IMR-90 (cell line): ENCODE results near the gene KRTAP4-2. TPM values are rescaled to one million over a fixed set of nuclear protein-coding genes. Genes with fewer than 3 reads are reported as not detected.

ENCODE experiments used
- ATAC-seq: fragments of 200-7000 bp; cut with Tn5 transposase; 2 replicates; pipeline ENCODE4 v1.9.1; 2020; ENCODE audit warnings: low read depth, mild to moderate bottlenecking, moderate library complexity
- BruUV-seq: library from RNA; stranded (reverse); fragments of 400-500 nt; replicated peaks from 2 replicates; lab custom pipeline; 2021; lab: Mats Ljungman, UMichigan
- CTCF ChIA-PET: fragments of 300-600 bp; formaldehyde crosslinking; extraction: SDS; loops from one replicate; lab custom pipeline; 2021; ENCODE audit warnings: antibody characterized with exemption; lab: Yijun Ruan, JAX
- POLR2A ChIA-PET: fragments of 300-600 bp; sonication (Branson Sonifier 250); formaldehyde crosslinking; loops from one replicate; lab custom pipeline; 2022; ENCODE audit warnings: antibody characterized with exemption; ENCODE audit not compliant: unreplicated experiment; lab: Charles Lee
- DNase-seq: peaks from one replicate; pipeline ENCODE4 v3.0.0; 2013
- H2AFZ ChIP-seq: replicated peaks from 2 replicates; pipeline ENCODE3; 2013; ENCODE audit warnings: low read length, mild to moderate bottlenecking; ENCODE audit not compliant: poor library complexity
- H2AK5ac ChIP-seq: 2 replicates; pipeline ENCODE4 v1.6.1; 2013; ENCODE audit warnings: low read depth, low read length, inconsistent platforms
- H2AK9ac ChIP-seq: replicated peaks from 2 replicates; pipeline ENCODE3; 2013; ENCODE audit warnings: mild to moderate bottlenecking, low read depth, low read length, moderate library complexity; ENCODE audit not compliant: poor library complexity
- H2BK120ac ChIP-seq: 2 replicates; pipeline ENCODE4 v1.6.1; 2013; ENCODE audit warnings: low read depth, low read length, inconsistent platforms
- H2BK15ac ChIP-seq: 3 replicates; pipeline ENCODE4 v1.6.1; 2013; ENCODE audit warnings: low read depth, low read length, inconsistent platforms
- H2BK20ac ChIP-seq: 2 replicates; pipeline ENCODE4 v1.6.1; 2013; ENCODE audit warnings: low read depth, mild to moderate bottlenecking, inconsistent platforms, low read length, moderate library complexity
- H2BK5ac ChIP-seq: 2 replicates; pipeline ENCODE4 v1.6.1; 2013; ENCODE audit warnings: mild to moderate bottlenecking, low read depth, low read length, inconsistent platforms; ENCODE audit not compliant: poor library complexity, severe bottlenecking
- H3K14ac ChIP-seq: replicated peaks from 2 replicates; pipeline ENCODE4 v1.6.1; 2013; ENCODE audit warnings: low read depth, low read length, inconsistent platforms
- H3K18ac ChIP-seq: 2 replicates; pipeline ENCODE4 v1.6.1; 2013; ENCODE audit warnings: low read depth, low read length, control low read depth
- H3K23ac ChIP-seq: 2 replicates; pipeline ENCODE4 v1.6.1; 2013; ENCODE audit warnings: low read depth, low read length, inconsistent platforms
- H3K27ac ChIP-seq: 2 replicates; pipeline ENCODE4 v1.5.1; 2013; ENCODE audit warnings: mild to moderate bottlenecking, control low read depth, low read length; ENCODE audit not compliant: insufficient read depth
- H3K27me3 ChIP-seq: 2 replicates; pipeline ENCODE4 v1.6.1; 2013; ENCODE audit warnings: low read length; ENCODE audit not compliant: control insufficient read depth, insufficient read depth
- H3K36me3 ChIP-seq: 2 replicates; pipeline ENCODE4 v1.6.1; 2013; ENCODE audit warnings: low read length, mixed read lengths; ENCODE audit not compliant: control insufficient read depth, insufficient read depth
- H3K4ac ChIP-seq: 2 replicates; pipeline ENCODE4 v1.6.1; 2013; ENCODE audit warnings: low read depth, low read length, inconsistent platforms
- H3K4me1 ChIP-seq: 2 replicates; pipeline ENCODE4 v1.6.1; 2013; ENCODE audit warnings: low read length, mixed read lengths; ENCODE audit not compliant: control insufficient read depth, insufficient read depth
- H3K4me2 ChIP-seq: 2 replicates; pipeline ENCODE4 v1.6.1; 2013; ENCODE audit warnings: low read depth, mild to moderate bottlenecking, control low read depth, low read length, moderate library complexity
- H3K4me3 ChIP-seq: 2 replicates; pipeline ENCODE4 v1.5.1; 2013; ENCODE audit warnings: low read depth, mild to moderate bottlenecking, control low read depth, low read length, moderate library complexity; ENCODE audit not compliant: insufficient read depth
- H3K56ac ChIP-seq: 2 replicates; pipeline ENCODE4 v1.6.1; 2013; ENCODE audit warnings: low read length, inconsistent platforms; ENCODE audit not compliant: insufficient read depth; ENCODE audit errors: extremely low read depth
- H3K79me1 ChIP-seq, 2 experiments: 2 replicates each; pipeline ENCODE4 v1.6.1; 2013; ENCODE audit warnings: low read length in 2 of 2, inconsistent platforms in 1 of 2, low read depth in 1 of 2
- H3K9ac ChIP-seq: 2 replicates; pipeline ENCODE4 v1.6.1; 2013; ENCODE audit warnings: low read depth, low read length, control low read depth
- H3K9me1 ChIP-seq: 2 replicates; pipeline ENCODE4 v1.6.1; 2013; ENCODE audit warnings: low read length, inconsistent platforms; ENCODE audit not compliant: insufficient read depth
- H3K9me3 ChIP-seq: 2 replicates; pipeline ENCODE4 v1.6.1; 2013; ENCODE audit warnings: low read length; ENCODE audit not compliant: control insufficient read depth, insufficient read depth
- H4K20me1 ChIP-seq: 2 replicates; pipeline ENCODE4 v1.6.1; 2013; ENCODE audit warnings: low read length, inconsistent platforms; ENCODE audit not compliant: insufficient read depth
- H4K5ac ChIP-seq: 2 replicates; pipeline ENCODE4 v1.6.1; 2013; ENCODE audit warnings: mild to moderate bottlenecking, low read depth, low read length, control low read depth
- H4K8ac ChIP-seq, 2 experiments: 2 replicates each; pipeline ENCODE4 v1.6.1; 2013; ENCODE audit warnings: low read depth in 2 of 2, low read length in 2 of 2, control low read depth in 1 of 2, inconsistent platforms in 1 of 2
- H4K91ac ChIP-seq: 2 replicates; pipeline ENCODE4 v1.6.1; 2013; ENCODE audit warnings: low read depth, low read length, inconsistent platforms; ENCODE audit not compliant: insufficient read depth
- BHLHE40 ChIP-seq: fragments of 150-350 bp; IDR thresholded peaks from 2 replicates; pipeline ENCODE4 v1.6.1; 2016; ENCODE audit warnings: mild to moderate bottlenecking, low read depth, low read length
- CEBPB ChIP-seq: IDR thresholded peaks from 2 replicates; pipeline ENCODE4 v1.6.1; 2012; ENCODE audit warnings: low read depth, low read length, improper control_type of control experiment
- CTCF ChIP-seq: conservative IDR thresholded peaks from 2 replicates; pipeline ENCODE4 v1.5.1; 2012; ENCODE audit warnings: mild to moderate bottlenecking, low read depth, low read length, improper control_type of control experiment
- FOS ChIP-seq: fragments of 150-350 bp; IDR thresholded peaks from 2 replicates; pipeline ENCODE4 v1.6.1; 2016; ENCODE audit warnings: low read depth, low read length
- MAZ ChIP-seq: IDR thresholded peaks from 2 replicates; pipeline ENCODE4 v1.6.1; 2012; ENCODE audit warnings: low read depth, mild to moderate bottlenecking, low read length, improper control_type of control experiment, moderate library complexity, borderline replicate concordance
- MXI1 ChIP-seq: IDR thresholded peaks from 2 replicates; pipeline ENCODE4 v1.6.1; 2012; ENCODE audit warnings: low read depth, mild to moderate bottlenecking, low read length, moderate library complexity, borderline replicate concordance
- NFE2L2 ChIP-seq: fragments of 150-350 bp; IDR thresholded peaks from 2 replicates; pipeline ENCODE4 v1.6.1; 2016; ENCODE audit warnings: low read depth, mild to moderate bottlenecking, low read length
- POLR2A ChIP-seq: IDR thresholded peaks from 2 replicates; pipeline ENCODE4 v1.6.1; 2012; ENCODE audit warnings: mild to moderate bottlenecking, low read depth, low read length
- RAD21 ChIP-seq: IDR thresholded peaks from 2 replicates; pipeline ENCODE4 v1.6.1; 2012; ENCODE audit warnings: low read length, improper control_type of control experiment
- RCOR1 ChIP-seq: IDR thresholded peaks from 2 replicates; pipeline ENCODE4 v1.6.1; 2012; ENCODE audit warnings: mild to moderate bottlenecking, low read length, improper control_type of control experiment; ENCODE audit not compliant: insufficient replicate concordance
- USF2 ChIP-seq: fragments of 150-350 bp; IDR thresholded peaks from 2 replicates; pipeline ENCODE4 v1.6.1; 2017; ENCODE audit warnings: mild to moderate bottlenecking, antibody characterized with exemption, low read length, low read depth
- WGBS, 2 experiments: methylation state at CpG; one replicate each; pipeline versions ENCODE4 v1.1.5 to v1.1.7; 2013; ENCODE audit warnings: missing lambda C conversion rate in 2 of 2; ENCODE audit not compliant: insufficient read length in 1 of 2; ENCODE audit errors: extremely low coverage in 2 of 2; 5-methylcytosine and 5-hydroxymethylcytosine counted together
- dilution Hi-C: fragments of 300-500 bp; cut with HindIII; formaldehyde crosslinking; loops from one replicate; pipeline ENCODE4 v1.14.3; 2018; ENCODE audit warnings: low sequenced_read_pairs; ENCODE audit not compliant: unreplicated experiment
- in situ Hi-C: fragments of 300-500 bp; cut with MboI; formaldehyde crosslinking; loops from 3 replicates; pipeline ENCODE4 v1.14.3; 2019; ENCODE audit warnings: low sequenced_read_pairs, inconsistent platforms, mixed read lengths
- intact Hi-C: fragments of 100-400 bp; cut with micrococcal nuclease; formaldehyde crosslinking; loops from 2 replicates; pipeline ENCODE4 v1.10.0; 2022
- polyA plus RNA-seq, 3 experiments: library from polyadenylated mRNA; depleted of rRNA; stranded (reverse); fragments of >200 nt; gene quantifications; 2 replicates each; pipeline ENCODE4 v1.2.3, GENCODE V29; 2012; ENCODE audit warnings: low replicate concordance in 1 of 3
- total RNA-seq: library from RNA; depleted of rRNA; stranded (reverse); fragments of >200 nt; gene quantifications from 2 replicates; pipeline ENCODE4 v1.2.3, GENCODE V29; 2012

KRTAP4-2 gene
- total and polyA plus RNA-seq, 2 of the 4 experiments (the other 2 are of a cell fraction): not detected

- H3K4ac ChIP-seq: no peak overlapping the region
- H2BK120ac ChIP-seq: no peak overlapping the region
- H3K36me3 ChIP-seq: no peaks in the 10 kb centered on the region
- ChIA-PET POLR2A (no interaction called here), CTCF (no interaction called here)
- no peak overlapping the region for H2AK5ac ChIP-seq
- dilution Hi-C loops (no loop called here), in situ Hi-C loops (no loop called here), intact Hi-C loops (no loop called here)
- H3K79me1 ChIP-seq: no peaks in the 10 kb centered on the region
- peaks cover 3% of the 10 kb centered on the region; the same call in 1 of the 2 replicates for H3K4me1 ChIP-seq
- no peak overlapping the region for H3K18ac ChIP-seq
- ATAC-seq (no peak), DNase-seq (no peak)
- H4K8ac ChIP-seq: no peak overlapping the region
- no peak overlapping the region for H2BK20ac ChIP-seq
- H2AK9ac ChIP-seq: no peak overlapping the region
- no peak overlapping the region for H4K5ac ChIP-seq
- no peaks in the 10 kb centered on the region for H4K20me1 ChIP-seq
- H3K27me3 ChIP-seq: no peaks in the 10 kb centered on the region; the same call in 1 of the 2 replicates
- no peaks in the 10 kb centered on the region for H3K9me3 ChIP-seq
- no peak overlapping the region for H4K91ac ChIP-seq
- no TSS peak for BruUV-seq
- no peak overlapping the region for H2AFZ ChIP-seq
- no CpG with 5 or more reads among the region's 3 CpGs for whole genome bisulfite sequencing, 2 experiments
- H3K23ac ChIP-seq: no peak overlapping the region
- no peaks in the 10 kb centered on the region; the same call in 1 of the 2 replicates for H3K9me1 ChIP-seq
- no peak overlapping the region for H3K9ac ChIP-seq
- no peak overlapping the region for H3K27ac ChIP-seq
- no peak overlapping the region for H2BK15ac ChIP-seq
- H3K4me2 ChIP-seq: no peak overlapping the region
- TF ChIP-seq MXI1: no peak
- TF ChIP-seq FOS: no peak
- no peak for TF ChIP-seq CEBPB
- TF ChIP-seq RAD21: no peak
- no peak for TF ChIP-seq RCOR1
- no peak for TF ChIP-seq POLR2A
- TF ChIP-seq CTCF: no peak
- TF ChIP-seq NFE2L2: no peak
- TF ChIP-seq USF2: no peak
- TF ChIP-seq MAZ: no peak
- TF ChIP-seq BHLHE40: no peak
- H2BK5ac ChIP-seq: no peak overlapping the region
- H3K4me3 ChIP-seq: no peak overlapping the region
- H3K14ac ChIP-seq: no peak overlapping the region
- no peak overlapping the region for H3K56ac ChIP-seq
Observed at GRCh38 chr17:41176744-41177387, 1.2 kb downstream of the KRTAP4-2 start.
